GM12878 (cell line): Measurements from ENCODE around the gene MRPL44. TPM values are rescaled to one million over a fixed set of nuclear protein-coding genes. Genes with fewer than 3 reads are reported as not detected.

ENCODE experiments used
- CHD1 ChIP-seq: IDR thresholded peaks from 2 replicates; pipeline ENCODE4 v1.6.1; 2012; ENCODE audit warnings: low read depth, low read length, improper control_type of control experiment
- CTCF ChIP-seq, 3 experiments: IDR thresholded peaks in 2 of 3; conservative IDR thresholded peaks in 1 of 3; 2 replicates each; pipeline ENCODE4 v1.5.1; 2011; ENCODE audit warnings: low read depth in 3 of 3, low read length in 3 of 3, mild to moderate bottlenecking in 3 of 3, control low read depth in 2 of 3, moderate library complexity in 2 of 3, inconsistent platforms in 1 of 3, mixed read lengths in 1 of 3; ENCODE audit not compliant: control insufficient read depth in 2 of 3, insufficient read depth in 1 of 3; ENCODE audit errors: extremely low read depth in 1 of 3
- EGR1 ChIP-seq, 2 experiments: IDR thresholded peaks; 1 replicate in 1 of 2; 2 replicates in 1 of 2; pipeline ENCODE4 v1.6.1; 2011 to 2012; ENCODE audit warnings: low read depth in 2 of 2, low read length in 2 of 2, borderline replicate concordance in 1 of 2, mild to moderate bottlenecking in 1 of 2, moderate library complexity in 1 of 2
- ESRRA ChIP-seq: IDR thresholded peaks from 2 replicates; pipeline ENCODE4 v1.6.1; 2012; ENCODE audit warnings: mild to moderate bottlenecking, low read length, improper control_type of control experiment
- HDAC6 ChIP-seq: fragments of 200-600 bp; sonication (generic); IDR thresholded peaks from one replicate; pipeline ENCODE4 v1.8.0; 2017; ENCODE audit warnings: antibody characterized with exemption; ENCODE audit not compliant: unreplicated experiment
- MXI1 ChIP-seq: fragments of 150-350 bp; IDR thresholded peaks from 2 replicates; pipeline ENCODE4 v1.6.1; 2011; ENCODE audit warnings: low read depth, mild to moderate bottlenecking, inconsistent platforms, low read length, improper control_type of control experiment
- NFYB ChIP-seq: IDR thresholded peaks from 2 replicates; pipeline ENCODE4 v1.6.1; 2011; ENCODE audit warnings: low read depth, mild to moderate bottlenecking, low read length, improper control_type of control experiment, moderate library complexity; ENCODE audit not compliant: insufficient read depth
- NR2C2 ChIP-seq: IDR thresholded peaks from 2 replicates; pipeline ENCODE4 v1.6.1; 2011; ENCODE audit warnings: borderline replicate concordance, low read depth; ENCODE audit not compliant: control insufficient read depth, insufficient read length
- NRF1 ChIP-seq: conservative IDR thresholded peaks from 2 replicates; pipeline ENCODE4 v1.6.1; 2011; ENCODE audit warnings: mild to moderate bottlenecking, low read depth, low read length, improper control_type of control experiment
- PAX5 ChIP-seq: IDR thresholded peaks from 2 replicates; pipeline ENCODE4 v1.6.1; 2011; ENCODE audit warnings: low read depth, low read length, borderline replicate concordance
- PKNOX1 ChIP-seq: fragments of 450-650 bp; IDR thresholded peaks from 2 replicates; pipeline ENCODE4 v1.6.1; 2016; ENCODE audit warnings: mild to moderate bottlenecking
- RAD51 ChIP-seq: fragments of 450-650 bp; IDR thresholded peaks from 2 replicates; pipeline ENCODE4 v1.6.1; 2016; ENCODE audit warnings: moderate library complexity, mild to moderate bottlenecking, inconsistent platforms
- RELA ChIP-seq: fragments of 450-650 bp; IDR thresholded peaks from 2 replicates; pipeline ENCODE4 v1.8.0; 2014; ENCODE audit warnings: borderline replicate concordance; ENCODE audit not compliant: partially characterized antibody
- RELB ChIP-seq: fragments of 450-650 bp; IDR thresholded peaks from 2 replicates; pipeline ENCODE4 v1.6.1; 2017; ENCODE audit warnings: low read depth, mild to moderate bottlenecking, moderate library complexity
- SMARCA5 ChIP-seq: fragments of 450-650 bp; IDR thresholded peaks from 2 replicates; pipeline ENCODE4 v1.6.1; 2017; ENCODE audit warnings: mild to moderate bottlenecking
- SMC3 ChIP-seq: IDR thresholded peaks from 2 replicates; pipeline ENCODE4 v1.6.1; 2011; ENCODE audit warnings: low read length, improper control_type of control experiment, borderline replicate concordance
- TAF1 ChIP-seq: IDR thresholded peaks from 2 replicates; pipeline ENCODE4 v1.6.1; 2011; ENCODE audit warnings: mild to moderate bottlenecking, low read depth, low read length, borderline replicate concordance
- TCF12 ChIP-seq: IDR thresholded peaks from 2 replicates; pipeline ENCODE4 v1.6.1; 2011; ENCODE audit warnings: low read depth, mild to moderate bottlenecking, low read length
- TCF7 ChIP-seq: IDR thresholded peaks from 2 replicates; pipeline ENCODE4 v1.6.1; 2014; ENCODE audit warnings: antibody characterized with exemption, borderline replicate concordance
- ZBED1 ChIP-seq: IDR thresholded peaks from 2 replicates; pipeline ENCODE4 v1.6.1; 2016; ENCODE audit warnings: borderline replicate concordance
- ZNF24 ChIP-seq: fragments of 450-650 bp; IDR thresholded peaks from 2 replicates; pipeline ENCODE4 v1.6.1; 2017; ENCODE audit warnings: antibody characterized with exemption, mild to moderate bottlenecking
- polyA plus RNA-seq, 11 experiments: library from polyadenylated mRNA; depleted of rRNA in 4 of 11; unstranded in 6 of 11; stranded (reverse) in 5 of 11; fragments of >200 nt; fragmentation: Nextera tagmentation in 4 of 11; fragmentation: Illumina TruSeq in 1 of 11; extraction: Ambion mirVana in 4 of 11; extraction: Trizol in 1 of 11; gene quantifications; 1 replicate in 1 of 11; 2 replicates in 10 of 11; pipeline versions ENCODE4 v1.2.1 to v1.2.3, GENCODE V29; 2011 to 2016; ENCODE audit warnings: inconsistent platforms in 2 of 11, missing spikeins in 2 of 11, low read depth in 1 of 11
- total RNA-seq, 4 experiments: library from RNA; depleted of rRNA in 3 of 4; stranded (reverse); fragments of >200 nt in 3 of 4; fragmentation: Illumina TruSeq in 1 of 4; extraction: Trizol in 1 of 4; gene quantifications; 2 replicates each; pipeline versions ENCODE4 v1.2.1 to v1.2.3, GENCODE V29; 2013 to 2021
- TF ChIP-seq, protein P1 (sequence below): fragments of 450-650 bp; IDR thresholded peaks from 2 replicates; pipeline ENCODE4 v1.6.1; 2014; ENCODE audit warnings: mild to moderate bottlenecking
- TF ChIP-seq, protein P2 (sequence below): IDR thresholded peaks from 2 replicates; pipeline ENCODE4 v1.6.1; 2011; ENCODE audit warnings: mild to moderate bottlenecking, low read depth, low read length, moderate library complexity; ENCODE audit not compliant: insufficient replicate concordance

Gene MRPL44
- total and polyA plus RNA-seq, 10 of the 15 experiments (the other 5 are each of a cell fraction or from before 2014, with no cell fraction given), result 18.3 to 44.3 (median 37.5) TPM

DNA sequence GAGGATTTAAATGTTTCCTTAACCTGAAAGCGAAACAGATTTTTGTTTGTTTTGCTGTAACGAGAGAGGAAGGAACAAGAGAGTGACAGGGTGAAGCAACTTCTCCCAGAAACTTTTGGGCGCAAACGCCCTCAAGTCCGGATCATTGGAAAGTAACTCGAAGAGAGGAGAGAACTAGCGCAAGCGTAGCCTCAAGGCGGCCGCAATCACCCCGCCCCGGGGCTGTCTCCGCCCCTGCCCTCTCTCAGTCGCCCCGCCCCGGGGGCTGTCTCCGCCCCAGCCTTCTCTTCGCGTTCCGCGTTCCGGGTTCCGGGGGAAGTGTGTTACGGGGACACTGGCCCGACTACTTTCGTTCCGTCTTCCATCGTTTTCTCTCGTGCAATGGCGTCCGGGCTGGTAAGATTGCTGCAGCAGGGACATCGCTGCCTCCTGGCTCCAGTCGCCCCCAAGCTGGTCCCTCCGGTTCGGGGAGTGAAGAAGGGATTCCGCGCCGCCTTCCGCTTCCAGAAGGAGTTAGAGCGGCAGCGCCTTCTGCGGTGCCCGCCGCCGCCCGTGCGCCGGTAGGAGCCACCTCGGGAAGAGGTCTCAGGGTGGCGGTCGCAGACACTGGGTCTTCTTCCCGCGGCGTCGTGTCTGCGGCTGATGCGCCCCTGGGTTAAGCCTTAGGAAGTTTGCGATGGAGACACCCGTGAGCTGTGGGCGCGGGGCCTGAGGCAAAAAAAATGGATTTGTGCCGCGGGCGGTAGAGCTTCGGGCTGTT, at the start of gene MRPL44 (continued):
- TF ChIP-seq EGR1 (IDR thresholded peaks at IDR 0.05; ENCODE audit: borderline replicate concordance in 1 of 2, low read depth in 2 of 2, low read length in 2 of 2), result peak; percentile 46 to 81
- no peak for TF ChIP-seq RAD51
- peak; percentile 91 for TF ChIP-seq MXI1
- TF ChIP-seq TCF7, result peak; percentile 81
- TF ChIP-seq TAF1, result peak; percentile 97
- TF ChIP-seq HDAC6, result no peak
- peak; percentile 95 for TF ChIP-seq SMARCA5
- TF ChIP-seq, protein P1, sequence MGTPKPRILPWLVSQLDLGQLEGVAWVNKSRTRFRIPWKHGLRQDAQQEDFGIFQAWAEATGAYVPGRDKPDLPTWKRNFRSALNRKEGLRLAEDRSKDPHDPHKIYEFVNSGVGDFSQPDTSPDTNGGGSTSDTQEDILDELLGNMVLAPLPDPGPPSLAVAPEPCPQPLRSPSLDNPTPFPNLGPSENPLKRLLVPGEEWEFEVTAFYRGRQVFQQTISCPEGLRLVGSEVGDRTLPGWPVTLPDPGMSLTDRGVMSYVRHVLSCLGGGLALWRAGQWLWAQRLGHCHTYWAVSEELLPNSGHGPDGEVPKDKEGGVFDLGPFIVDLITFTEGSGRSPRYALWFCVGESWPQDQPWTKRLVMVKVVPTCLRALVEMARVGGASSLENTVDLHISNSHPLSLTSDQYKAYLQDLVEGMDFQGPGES, result peak; percentile 63; the same call in 1 of the 2 replicates
- peak; percentile 99 for TF ChIP-seq RELB
- TF ChIP-seq NRF1, result peak; percentile 37
- TF ChIP-seq RELA, result peak; percentile 86
- TF ChIP-seq CHD1, result no peak; the same call in 1 of the 2 replicates
- peak; percentile 53; the same call in 1 of the 2 replicates for TF ChIP-seq PAX5
- TF ChIP-seq ZBED1, result no peak; the same call in 1 of the 2 replicates
- TF ChIP-seq, protein P2, sequence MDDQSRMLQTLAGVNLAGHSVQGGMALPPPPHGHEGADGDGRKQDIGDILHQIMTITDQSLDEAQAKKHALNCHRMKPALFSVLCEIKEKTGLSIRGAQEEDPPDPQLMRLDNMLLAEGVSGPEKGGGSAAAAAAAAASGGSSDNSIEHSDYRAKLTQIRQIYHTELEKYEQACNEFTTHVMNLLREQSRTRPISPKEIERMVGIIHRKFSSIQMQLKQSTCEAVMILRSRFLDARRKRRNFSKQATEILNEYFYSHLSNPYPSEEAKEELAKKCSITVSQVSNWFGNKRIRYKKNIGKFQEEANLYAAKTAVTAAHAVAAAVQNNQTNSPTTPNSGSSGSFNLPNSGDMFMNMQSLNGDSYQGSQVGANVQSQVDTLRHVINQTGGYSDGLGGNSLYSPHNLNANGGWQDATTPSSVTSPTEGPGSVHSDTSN, result peak; percentile 46
- no peak; the same call in 1 of the 2 replicates for TF ChIP-seq ESRRA
- peak; percentile 81 for TF ChIP-seq ZNF24
- TF ChIP-seq CTCF (IDR thresholded peaks at IDR 0.05 in 2 of 3, conservative IDR thresholded peaks at IDR 0.05 in 1 of 3; ENCODE audit: control insufficient read depth in 2 of 3, extremely low read depth in 1 of 3, insufficient read depth in 1 of 3, low read depth in 3 of 3, low read length in 3 of 3), result no peak
- TF ChIP-seq PKNOX1, result peak; percentile 74
- no peak for TF ChIP-seq NR2C2
- no peak for TF ChIP-seq NFYB
- TF ChIP-seq SMC3, result no peak
- TF ChIP-seq TCF12, result peak; percentile 78
